H1 (cell line): Measurements from ENCODE around the gene ANAPC16. TPM values are rescaled to one million over a fixed set of nuclear protein-coding genes. Genes with fewer than 3 reads are reported as not detected.

Source experiments
- RFX5 ChIP-seq: IDR thresholded peaks from 2 replicates; pipeline ENCODE4 v1.6.1; 2011; ENCODE audit warnings: low read depth, low read length, improper control_type of control experiment, borderline replicate concordance
- SIRT6 ChIP-seq: IDR thresholded peaks from one replicate; pipeline ENCODE4 v1.7.1; 2012; ENCODE audit warnings: low read length, inconsistent platforms
- TEAD4 ChIP-seq: IDR thresholded peaks from 2 replicates; pipeline ENCODE4 v1.6.1; 2012; ENCODE audit warnings: low read depth, low read length, inconsistent platforms, mixed read lengths
- polyA plus RNA-seq, 7 experiments: library from polyadenylated mRNA; depleted of rRNA in 3 of 7; stranded (reverse) in 5 of 7; unstranded in 2 of 7; fragments of >200 nt in 5 of 7; fragments of 200-250 nt in 2 of 7; gene quantifications; 1 replicate in 5 of 7; 2 replicates in 1 of 7; 4 replicates in 1 of 7; pipeline versions ENCODE4 v1.2.1 to v1.2.3, GENCODE V29; 2011 to 2013; ENCODE audit warnings: missing spikeins in 2 of 7, mixed read lengths in 2 of 7
- total RNA-seq: library from RNA; stranded (reverse); fragmentation: NEBNext Ultra II Directional; extraction: Animal tissue kit (Norgen Biotek cat#: 25700); gene quantifications from 2 replicates; pipeline ENCODE4 v1.2.1, GENCODE V29; 2021
- TF ChIP-seq, protein P1 (sequence below): IDR thresholded peaks from 2 replicates; pipeline ENCODE4 v1.6.1; 2012; ENCODE audit warnings: low read length, inconsistent platforms
- TF ChIP-seq, protein P2 (sequence below): IDR thresholded peaks from 2 replicates; pipeline ENCODE4 v1.6.1; 2011; ENCODE audit warnings: low read depth, mild to moderate bottlenecking, low read length; ENCODE audit not compliant: insufficient read depth

Gene ANAPC16
- total and polyA plus RNA-seq, 2 of the 8 experiments (the other 6 are each of a cell fraction or from before 2014, with no cell fraction given), result 53.1 to 57.4 TPM

GRCh38 chr10:72235544-72236279 lies 19.9 kb downstream of the ANAPC16 start (continued):
- TF ChIP-seq, protein P1, sequence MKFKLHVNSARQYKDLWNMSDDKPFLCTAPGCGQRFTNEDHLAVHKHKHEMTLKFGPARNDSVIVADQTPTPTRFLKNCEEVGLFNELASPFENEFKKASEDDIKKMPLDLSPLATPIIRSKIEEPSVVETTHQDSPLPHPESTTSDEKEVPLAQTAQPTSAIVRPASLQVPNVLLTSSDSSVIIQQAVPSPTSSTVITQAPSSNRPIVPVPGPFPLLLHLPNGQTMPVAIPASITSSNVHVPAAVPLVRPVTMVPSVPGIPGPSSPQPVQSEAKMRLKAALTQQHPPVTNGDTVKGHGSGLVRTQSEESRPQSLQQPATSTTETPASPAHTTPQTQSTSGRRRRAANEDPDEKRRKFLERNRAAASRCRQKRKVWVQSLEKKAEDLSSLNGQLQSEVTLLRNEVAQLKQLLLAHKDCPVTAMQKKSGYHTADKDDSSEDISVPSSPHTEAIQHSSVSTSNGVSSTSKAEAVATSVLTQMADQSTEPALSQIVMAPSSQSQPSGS, result no peak
- TF ChIP-seq, protein P2, sequence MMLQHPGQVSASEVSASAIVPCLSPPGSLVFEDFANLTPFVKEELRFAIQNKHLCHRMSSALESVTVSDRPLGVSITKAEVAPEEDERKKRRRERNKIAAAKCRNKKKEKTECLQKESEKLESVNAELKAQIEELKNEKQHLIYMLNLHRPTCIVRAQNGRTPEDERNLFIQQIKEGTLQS, result no peak
- TF ChIP-seq SIRT6 (no peak), TEAD4 (no peak), RFX5 (no peak)
